ENCODE results near the gene TBC1D3L.
"Not testable (repeated sequence)": the region's sequence is repeated elsewhere in the genome, so short reads cannot be mapped to it uniquely, and the experiment has no call there.

Gene TBC1D3L

GRCh38 chr17:37988960-37989359 is at the start of gene TBC1D3L:
TBC1D3L (minus strand) TSS chr17:37989060; CDS start chr17:37987520, 1,540 bp downstream.
- DNase-seq (ENCODE audit: low read depth) = not testable (repeated sequence)

- not testable (repeated sequence) for DNase-seq (ENCODE audit: low read depth)
These were observed 14.8 kb upstream of the TBC1D3L start, which contains the start of gene TBC1D3D for GRCh38 chr17:38003676-38004075. TBC1D3D (plus strand) TSS chr17:38003976; CDS start chr17:38005561, 1,585 bp downstream.
